DMS 273 treated with DMSO at 0.1 percent for 48 hours (cell line): ENCODE data around the gene SEC24A.
"Not testable (repeated sequence)": the region's sequence is repeated elsewhere in the genome, so short reads cannot be mapped to it uniquely, and the experiment has no call there.

ENCODE experiments used
- DNase-seq: peaks from one replicate; lab custom pipeline; 2025; lab: John Stamatoyannopoulos, UW

SEC24A gene

GRCh38 chr5:134650660-134651059, 2.1 kb downstream of the SEC24A start:
- DNase-seq, result not testable (repeated sequence)

- DNase-seq, result no peak
Observed at GRCh38 chr5:134651531-134651930, 2.9 kb downstream of the SEC24A start.

- DNase-seq, result no peak
Observed at GRCh38 chr5:134656690-134657089, 8.1 kb downstream of the SEC24A start.

- no peak for DNase-seq
Observed at GRCh38 chr5:134659456-134659855, 10.9 kb downstream of the SEC24A start.

- DNase-seq, result no peak
Observed at GRCh38 chr5:134659922-134660321, 11.3 kb downstream of the SEC24A start.

GRCh38 chr5:134662971-134663370, 14.4 kb downstream of the SEC24A start:
- no peak for DNase-seq

- DNase-seq, result no peak
Observed at GRCh38 chr5:134664448-134664847, 15.9 kb downstream of the SEC24A start.

- DNase-seq, result not testable (repeated sequence)
Observed at GRCh38 chr5:134673546-134673945, 25.0 kb downstream of the SEC24A start.

- not testable (repeated sequence) for DNase-seq
Observed at GRCh38 chr5:134677357-134677756, 28.8 kb downstream of the SEC24A start.

GRCh38 chr5:134690144-134690543, 41.6 kb downstream of the SEC24A start:
- not testable (repeated sequence) for DNase-seq

GRCh38 chr5:134692722-134693121, 44.1 kb downstream of the SEC24A start:
- DNase-seq, result no peak

- no peak for DNase-seq
Observed at GRCh38 chr5:134708301-134708700, 59.7 kb downstream of the SEC24A start.

- DNase-seq, result no peak
Observed at GRCh38 chr5:134714120-134714519, 65.5 kb downstream of the SEC24A start.

GRCh38 chr5:134714541-134714940, 66.0 kb downstream of the SEC24A start:
- DNase-seq, result no peak

GRCh38 chr5:134715466-134715865, 66.9 kb downstream of the SEC24A start:
- DNase-seq, result not testable (repeated sequence)

GRCh38 chr5:134724872-134725271, 76.3 kb downstream of the SEC24A start:
- no peak for DNase-seq

GRCh38 chr5:134732819-134733218, 84.2 kb downstream of the SEC24A start:
- DNase-seq, result no peak

GRCh38 chr5:134735243-134735642, 86.7 kb downstream of the SEC24A start:
- no peak for DNase-seq

GRCh38 chr5:134736173-134736812, 87.7 kb downstream of the SEC24A start:
- DNase-seq, result no peak

GRCh38 chr5:134738133-134738962, 89.8 kb downstream of the SEC24A start, which contains the start of gene CAMLG:
Gene CAMLG (plus strand): TSS chr5:134738548. CDS start chr5:134738621, 73 bp downstream.
- DNase-seq, result peak; percentile 84

GRCh38 chr5:134738963-134739661, 90.5 kb downstream of the SEC24A start:
- DNase-seq, result peak; percentile 44

- no peak for DNase-seq
Observed at GRCh38 chr5:134741052-134741451, 92.5 kb downstream of the SEC24A start.

GRCh38 chr5:134742134-134742533, 93.5 kb downstream of the SEC24A start:
- DNase-seq, result no peak
